ENCODE data around the gene PKN1. TPM values are rescaled to one million over a fixed set of nuclear protein-coding genes. Genes with fewer than 3 reads are reported as not detected.

PKN1 gene
- total RNA-seq, 1 donor from 2014 or later: 68.3 TPM

DNA sequence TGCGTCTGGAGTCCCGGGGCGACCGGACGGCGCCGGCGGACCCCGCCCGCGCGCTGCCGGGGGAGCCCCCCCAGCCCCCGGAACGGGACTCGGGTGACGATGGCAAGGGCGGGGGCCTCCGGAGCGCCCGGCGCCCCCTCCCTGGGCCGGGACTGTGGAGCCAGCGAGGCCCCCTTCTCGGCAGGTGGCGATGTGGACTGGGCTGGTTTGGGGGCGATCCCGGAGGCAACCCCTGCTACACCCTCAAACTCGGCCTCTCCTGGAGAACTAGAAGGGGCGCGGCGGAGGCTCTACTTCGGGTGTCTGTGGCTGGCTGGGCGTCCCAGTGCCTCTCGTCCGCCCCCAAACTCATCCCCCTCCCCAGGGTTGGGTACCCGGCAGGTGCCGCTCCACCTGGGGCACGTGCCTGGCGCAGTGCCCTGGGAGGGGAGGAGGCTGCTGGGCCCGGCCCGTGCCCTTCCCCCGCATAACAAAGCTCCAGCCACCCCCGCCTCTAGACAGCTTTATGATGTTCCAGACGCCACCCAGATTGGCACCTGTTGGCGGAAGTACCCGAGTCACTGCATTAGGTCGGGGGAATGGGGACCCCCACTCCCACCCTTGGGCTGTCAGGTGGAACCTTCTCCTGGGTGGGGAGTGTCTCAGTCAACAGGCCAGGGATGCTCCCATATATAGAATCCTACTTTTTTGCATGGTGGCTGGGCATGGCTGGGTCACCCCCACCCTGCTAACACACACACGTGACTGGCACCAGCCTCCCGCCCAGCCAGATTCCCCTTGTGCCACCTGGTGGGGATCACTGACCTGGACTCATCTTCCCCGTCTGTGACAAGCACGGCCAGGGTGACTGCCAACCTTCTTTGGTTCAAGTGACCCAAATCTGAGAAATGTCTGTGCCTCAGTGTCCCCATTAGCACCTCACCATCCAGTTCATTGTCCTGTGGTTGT lies 722 bp downstream of the PKN1 start:
- Mint-ChIP-seq H3K27me3 (ENCODE audit: low read depth, unreplicated experiment) (peaks cover 10% of the 10 kb centered on the region), H3K9me3 (ENCODE audit: unreplicated experiment) (no peaks in the 10 kb centered on the region), H3K36me3 (ENCODE audit: low read depth, unreplicated experiment) (peaks cover 1% of the 10 kb centered on the region), H3K4me1 (ENCODE audit: low read depth, unreplicated experiment) (peaks cover 2% of the 10 kb centered on the region), H3K27ac (ENCODE audit: unreplicated experiment) (no peak overlapping the region), H3K4me3 (ENCODE audit: unreplicated experiment) (peak overlapping the region; percentile 76)
- H3K9me3 ChIP-seq (ENCODE audit: insufficient read depth, low read depth, low read length): no peaks in the 10 kb centered on the region
- H3K9ac ChIP-seq (ENCODE audit: low read length): peak overlapping the region; percentile 76
- H3K79me2 ChIP-seq (ENCODE audit: insufficient read depth, low read length): peaks cover 15% of the 10 kb centered on the region
- H2AFZ ChIP-seq (ENCODE audit: low read depth, low read length): peak overlapping the region; percentile 59
- no peak overlapping the region for H3K27ac ChIP-seq (ENCODE audit: low read depth, low read length)
- peaks cover 16% of the 10 kb centered on the region for H3K4me1 ChIP-seq (ENCODE audit: insufficient read depth, low read length)
- DNase-seq (ENCODE audit: low read depth): no peak
- H3K4me2 ChIP-seq (ENCODE audit: low read length): peak overlapping the region; percentile 82
- TF ChIP-seq EZH2 (IDR thresholded peaks at IDR 0.05; ENCODE audit: insufficient read depth, low read length): no peak
- TF ChIP-seq, protein P1, sequence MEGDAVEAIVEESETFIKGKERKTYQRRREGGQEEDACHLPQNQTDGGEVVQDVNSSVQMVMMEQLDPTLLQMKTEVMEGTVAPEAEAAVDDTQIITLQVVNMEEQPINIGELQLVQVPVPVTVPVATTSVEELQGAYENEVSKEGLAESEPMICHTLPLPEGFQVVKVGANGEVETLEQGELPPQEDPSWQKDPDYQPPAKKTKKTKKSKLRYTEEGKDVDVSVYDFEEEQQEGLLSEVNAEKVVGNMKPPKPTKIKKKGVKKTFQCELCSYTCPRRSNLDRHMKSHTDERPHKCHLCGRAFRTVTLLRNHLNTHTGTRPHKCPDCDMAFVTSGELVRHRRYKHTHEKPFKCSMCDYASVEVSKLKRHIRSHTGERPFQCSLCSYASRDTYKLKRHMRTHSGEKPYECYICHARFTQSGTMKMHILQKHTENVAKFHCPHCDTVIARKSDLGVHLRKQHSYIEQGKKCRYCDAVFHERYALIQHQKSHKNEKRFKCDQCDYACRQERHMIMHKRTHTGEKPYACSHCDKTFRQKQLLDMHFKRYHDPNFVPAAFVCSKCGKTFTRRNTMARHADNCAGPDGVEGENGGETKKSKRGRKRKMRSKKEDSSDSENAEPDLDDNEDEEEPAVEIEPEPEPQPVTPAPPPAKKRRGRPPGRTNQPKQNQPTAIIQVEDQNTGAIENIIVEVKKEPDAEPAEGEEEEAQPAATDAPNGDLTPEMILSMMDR (IDR thresholded peaks at IDR 0.05; ENCODE audit: insufficient read depth, low read depth, low read length): no peak
- no peak for FAIRE-seq
- H3K27me3 ChIP-seq (ENCODE audit: insufficient read depth, low read length): peaks cover 3% of the 10 kb centered on the region
- H4K20me1 ChIP-seq (ENCODE audit: insufficient read depth, low read length): peaks cover 14% of the 10 kb centered on the region
- H3K36me3 ChIP-seq (ENCODE audit: insufficient read depth, low read length): no peaks in the 10 kb centered on the region
- peak overlapping the region; percentile 51 for H3K4me3 ChIP-seq (ENCODE audit: insufficient read depth, low read depth, low read length)

- peak overlapping the region; percentile 58 for H3K27ac Mint-ChIP-seq (ENCODE audit: unreplicated experiment)
- no peak for TF ChIP-seq EZH2 (IDR thresholded peaks at IDR 0.05; ENCODE audit: insufficient read depth, low read length)
- TF ChIP-seq, protein P1 (IDR thresholded peaks at IDR 0.05; ENCODE audit: insufficient read depth, low read depth, low read length): no peak
- Histone ChIP-seq H3K79me2 (ENCODE audit: insufficient read depth, low read length) (peaks cover 23% of the 10 kb centered on the region), H3K4me2 (ENCODE audit: low read length) (peak overlapping the region; percentile 82), H3K36me3 (ENCODE audit: insufficient read depth, low read length) (no peaks in the 10 kb centered on the region), H3K4me3 (ENCODE audit: insufficient read depth, low read depth, low read length) (no peak overlapping the region), H4K20me1 (ENCODE audit: insufficient read depth, low read length) (peaks cover 18% of the 10 kb centered on the region), H3K9me3 (ENCODE audit: insufficient read depth, low read depth, low read length) (no peaks in the 10 kb centered on the region), H3K4me1 (ENCODE audit: insufficient read depth, low read length) (peaks cover 16% of the 10 kb centered on the region), H3K27ac (ENCODE audit: low read depth, low read length) (no peak overlapping the region), H2AFZ (ENCODE audit: low read depth, low read length) (peak overlapping the region; percentile 45), H3K9ac (ENCODE audit: low read length) (peak overlapping the region; percentile 22), H3K27me3 (ENCODE audit: insufficient read depth, low read length) (peaks cover 3% of the 10 kb centered on the region)
- H3K9me3 Mint-ChIP-seq (ENCODE audit: unreplicated experiment): no peaks in the 10 kb centered on the region
- H3K4me3 Mint-ChIP-seq (ENCODE audit: unreplicated experiment): peak overlapping the region; percentile 84
- H3K27me3 Mint-ChIP-seq (ENCODE audit: low read depth, unreplicated experiment): peaks cover 7% of the 10 kb centered on the region
- H3K4me1 Mint-ChIP-seq (ENCODE audit: low read depth, unreplicated experiment): peaks cover 2% of the 10 kb centered on the region
- FAIRE-seq (no peak), DNase-seq (ENCODE audit: low read depth) (peak; percentile 61)
- H3K36me3 Mint-ChIP-seq (ENCODE audit: low read depth, unreplicated experiment): peaks cover 1% of the 10 kb centered on the region
Observed at GRCh38 chr19:14434543-14435319, 1.6 kb downstream of the PKN1 start.
